HepG2 (cell line): Measurements from ENCODE around the gene TNS1. TPM values are rescaled to one million over a fixed set of nuclear protein-coding genes. Genes with fewer than 3 reads are reported as not detected.
A peak's percentile ranks its signal among the peaks of the same experiment; 100 is the strongest.

Experiments used
- CENPBD1 ChIP-seq: sonication (generic); formaldehyde crosslinking; IDR thresholded peaks from 2 replicates; pipeline ENCODE4 v1.8.0; 2022; ENCODE audit warnings: missing genetic modification reagents, low read depth, mild to moderate bottlenecking, borderline replicate concordance
- ETV5 ChIP-seq: IDR thresholded peaks from 2 replicates; pipeline ENCODE4 v1.6.1; 2018; ENCODE audit warnings: missing biosample characterization, missing genetic modification reagents, inconsistent platforms, borderline replicate concordance
- HMGXB3 ChIP-seq: sonication (generic); formaldehyde crosslinking; IDR thresholded peaks from 2 replicates; pipeline ENCODE4 v1.4.0; 2020; ENCODE audit warnings: missing genetic modification reagents, borderline replicate concordance
- KDM2A ChIP-seq: sonication (generic); formaldehyde crosslinking; IDR thresholded peaks from 2 replicates; pipeline ENCODE4 v1.4.0; 2020; ENCODE audit warnings: low read depth, missing genetic modification reagents, borderline replicate concordance
- MAX ChIP-seq: IDR thresholded peaks from 2 replicates; pipeline ENCODE4 v1.6.1; 2012; ENCODE audit warnings: inconsistent platforms
- MED1 ChIP-seq: sonication (generic); formaldehyde crosslinking; IDR thresholded peaks from 2 replicates; pipeline ENCODE4 v1.4.0; 2020; ENCODE audit warnings: missing genetic modification reagents
- NRL ChIP-seq: sonication (generic); formaldehyde crosslinking; IDR thresholded peaks from 2 replicates; pipeline ENCODE4 v1.5.0; 2020; ENCODE audit warnings: missing genetic modification reagents, mild to moderate bottlenecking, moderate library complexity, borderline replicate concordance
- PBX3 ChIP-seq: sonication (generic); formaldehyde crosslinking; IDR thresholded peaks from 2 replicates; pipeline ENCODE4 v1.8.1; 2023; ENCODE audit warnings: missing genetic modification reagents, inconsistent platforms, borderline replicate concordance
- PHF21A ChIP-seq: sonication (generic); formaldehyde crosslinking; IDR thresholded peaks from 2 replicates; pipeline ENCODE4 v1.5.0; 2020; ENCODE audit warnings: mild to moderate bottlenecking, missing genetic modification reagents
- RAD51 ChIP-seq: fragments of 450-650 bp; IDR thresholded peaks from 2 replicates; pipeline ENCODE4 v1.6.1; 2016; ENCODE audit warnings: borderline replicate concordance
- SKI ChIP-seq: fragments of 450-650 bp; IDR thresholded peaks from one replicate; pipeline ENCODE4 v1.6.1; 2018; ENCODE audit warnings: mild to moderate bottlenecking; ENCODE audit not compliant: partially characterized antibody
- STAG1 ChIP-seq: sonication (generic); formaldehyde crosslinking; IDR thresholded peaks from 2 replicates; pipeline ENCODE4 v1.4.0; 2020; ENCODE audit warnings: missing genetic modification reagents
- TBP ChIP-seq: sonication (generic); formaldehyde crosslinking; IDR thresholded peaks from 2 replicates; pipeline ENCODE4 v1.5.0; 2020; ENCODE audit warnings: missing genetic modification reagents
- THAP7 ChIP-seq: sonication (generic); formaldehyde crosslinking; IDR thresholded peaks from 2 replicates; pipeline ENCODE4 v1.8.1; 2023; ENCODE audit warnings: mild to moderate bottlenecking, missing genetic modification reagents
- U2AF1 ChIP-seq: fragments of 200-400 bp; formaldehyde crosslinking; optimal IDR thresholded peaks from 2 replicates; pipeline ENCODE3; 2017; ENCODE audit warnings: mild to moderate bottlenecking, low read depth, low read length
- ZFP36L2 ChIP-seq: sonication (generic); formaldehyde crosslinking; IDR thresholded peaks from 2 replicates; pipeline ENCODE4 v1.4.0; 2020; ENCODE audit warnings: missing genetic modification reagents
- ZNF10 ChIP-seq: sonication (generic); formaldehyde crosslinking; IDR thresholded peaks from 2 replicates; pipeline ENCODE4 v1.4.0; 2020; ENCODE audit warnings: mild to moderate bottlenecking, low read depth, missing genetic modification reagents, borderline replicate concordance
- ZNF383 ChIP-seq: sonication (generic); formaldehyde crosslinking; IDR thresholded peaks from 2 replicates; pipeline ENCODE4 v1.4.0; 2020; ENCODE audit warnings: missing genetic modification reagents, mild to moderate bottlenecking, borderline replicate concordance
- ZNF44 ChIP-seq: sonication (generic); formaldehyde crosslinking; IDR thresholded peaks from 2 replicates; pipeline ENCODE4 v1.5.1; 2020; ENCODE audit warnings: mild to moderate bottlenecking, missing genetic modification reagents
- ZNF672 ChIP-seq: sonication (generic); formaldehyde crosslinking; IDR thresholded peaks from 2 replicates; pipeline ENCODE4 v1.8.1; 2022; ENCODE audit warnings: missing genetic modification reagents
- ZNF839 ChIP-seq: sonication (generic); formaldehyde crosslinking; IDR thresholded peaks from 2 replicates; pipeline ENCODE4 v1.4.0; 2020; ENCODE audit warnings: missing genetic modification reagents, mild to moderate bottlenecking, borderline replicate concordance
- ZSCAN21 ChIP-seq: sonication (generic); formaldehyde crosslinking; IDR thresholded peaks from 2 replicates; pipeline ENCODE4 v1.8.0; 2022; ENCODE audit warnings: mild to moderate bottlenecking, missing genetic modification reagents, moderate library complexity, borderline replicate concordance
- polyA plus RNA-seq, 8 experiments: library from polyadenylated mRNA; depleted of rRNA in 3 of 8; stranded (reverse) in 7 of 8; unstranded in 1 of 8; fragments of >200 nt; fragmentation: Illumina TruSeq in 4 of 8; extraction: Trizol in 4 of 8; gene quantifications; 2 replicates each; pipeline versions ENCODE4 v1.2.1 to v1.2.3, GENCODE V29; 2011 to 2016; ENCODE audit warnings: low read depth in 4 of 8, missing spikeins in 1 of 8, mixed read lengths in 1 of 8; ENCODE audit not compliant: insufficient read depth in 1 of 8
- total RNA-seq, 5 experiments: library from RNA; depleted of rRNA; stranded (reverse); fragments of >200 nt; fragmentation: Illumina TruSeq; extraction: Trizol; gene quantifications; 2 replicates each; pipeline ENCODE4 v1.2.3, GENCODE V29; 2016; ENCODE audit warnings: low read depth in 1 of 5

The TNS1 gene
- total and polyA plus RNA-seq, 2 of the 13 experiments (the other 11 are each of a cell fraction or from before 2014, with no cell fraction given): 1.9 to 118 TPM

GRCh38 chr2:217801115-217801531 lies 201.7 kb downstream of the TNS1 start (continued):
- TF ChIP-seq ZNF672 (CRISPR knock-in tag) (no peak), ZNF10 (CRISPR knock-in tag) (no peak), NRL (CRISPR knock-in tag) (0 out of 2 replicates have a peak, but pooled peaks have one; percentile 49), ZNF44 (CRISPR knock-in tag) (no peak), TBP (CRISPR knock-in tag) (no peak), ZSCAN21 (CRISPR knock-in tag) (no peak), ETV5 (CRISPR knock-in tag) (no peak), ZNF839 (CRISPR knock-in tag) (0 out of 2 replicates have a peak, but pooled peaks have one; percentile 7), ZFP36L2 (no peak), RAD51 (no peak), PBX3 (CRISPR knock-in tag) (no peak), PHF21A (CRISPR knock-in tag) (no peak), HMGXB3 (CRISPR knock-in tag) (no peak), THAP7 (CRISPR knock-in tag) (no peak), MAX (peak; percentile 40; the same call in 1 of the 2 replicates), U2AF1 (no peak), STAG1 (CRISPR knock-in tag) (peak; percentile 58), KDM2A (CRISPR knock-in tag) (0 out of 2 replicates have a peak, but pooled peaks have one; percentile 5), MED1 (CRISPR knock-in tag) (no peak), SKI (peak; percentile 23), CENPBD1 (no peak), ZNF383 (CRISPR knock-in tag) (no peak)
